ENCODE data around the gene UBE3B. TPM values are rescaled to one million over a fixed set of nuclear protein-coding genes. Genes with fewer than 3 reads are reported as not detected.
A peak's percentile ranks its signal among the peaks of the same experiment; 100 is the strongest.

The UBE3B gene
- total and polyA plus RNA-seq, 2 donors, result 22.7 to 40.1 TPM

- Histone ChIP-seq H3K4me1 (ENCODE audit: insufficient read depth) (no peaks in the 10 kb centered on the region), H3K4me3 (ENCODE audit: low read depth, low read length) (no peak overlapping the region), H3K27ac (ENCODE audit: low read depth) (no peak overlapping the region), H3K36me3 (ENCODE audit: insufficient read depth) (no peaks in the 10 kb centered on the region)
- DNase-seq (ENCODE audit: extremely low spot score), result no peak
- WGBS, result 89% methylated on average over 10 of the region's 10 CpGs
Observed at GRCh38 chr12:109567296-109567695, 89.9 kb downstream of the UBE3B start.

- no peak for DNase-seq (ENCODE audit: extremely low spot score)
- H3K4me3 ChIP-seq (ENCODE audit: low read depth, low read length), result no peak overlapping the region
- WGBS, result 90% methylated on average over 3 of the region's 3 CpGs
- no peaks in the 10 kb centered on the region for H3K36me3 ChIP-seq (ENCODE audit: insufficient read depth)
- no peaks in the 10 kb centered on the region for H3K4me1 ChIP-seq (ENCODE audit: insufficient read depth)
- no peak overlapping the region for H3K27ac ChIP-seq (ENCODE audit: low read depth)
Observed at GRCh38 chr12:109567967-109568366, 90.5 kb downstream of the UBE3B start.

- 86% methylated on average over 7 of the region's 7 CpGs for WGBS
- Histone ChIP-seq H3K27ac (ENCODE audit: low read depth) (no peak overlapping the region), H3K4me1 (ENCODE audit: insufficient read depth) (no peaks in the 10 kb centered on the region), H3K36me3 (ENCODE audit: insufficient read depth) (no peaks in the 10 kb centered on the region), H3K4me3 (ENCODE audit: low read depth, low read length) (no peak overlapping the region)
- DNase-seq (ENCODE audit: extremely low spot score), result no peak
Observed at GRCh38 chr12:109568486-109568885, 91.1 kb downstream of the UBE3B start.

- H3K27ac ChIP-seq (ENCODE audit: low read depth), result no peak overlapping the region
- no peaks in the 10 kb centered on the region for H3K36me3 ChIP-seq (ENCODE audit: insufficient read depth)
- no peak for DNase-seq (ENCODE audit: extremely low spot score)
- 89% methylated on average over 5 of the region's 5 CpGs for WGBS
- no peaks in the 10 kb centered on the region for H3K4me1 ChIP-seq (ENCODE audit: insufficient read depth)
- no peak overlapping the region for H3K4me3 ChIP-seq (ENCODE audit: low read depth, low read length)
Observed at GRCh38 chr12:109571773-109572505, 94.5 kb downstream of the UBE3B start.

GRCh38 chr12:109572506-109572845 lies 95.0 kb downstream of the UBE3B start:
- Histone ChIP-seq H3K27ac (ENCODE audit: low read depth) (no peak overlapping the region), H3K36me3 (ENCODE audit: insufficient read depth) (no peaks in the 10 kb centered on the region), H3K4me3 (ENCODE audit: low read depth, low read length) (no peak overlapping the region), H3K4me1 (ENCODE audit: insufficient read depth) (no peaks in the 10 kb centered on the region)
- DNase-seq (ENCODE audit: extremely low spot score), result no peak
- WGBS, result 60% methylated on average over 3 of the region's 3 CpGs

- WGBS, result under 1% methylated on average over 74 of the region's 74 CpGs
- H3K4me3 ChIP-seq (ENCODE audit: low read depth, low read length), result peak within 1 kb of the TSS; percentile 69
- peak within 1 kb of the TSS; percentile 58 for H3K27ac ChIP-seq (ENCODE audit: low read depth)
- H3K36me3 ChIP-seq (ENCODE audit: insufficient read depth), result peaks cover under 1% of the 10 kb centered on the region
- H3K4me1 ChIP-seq (ENCODE audit: insufficient read depth), result no peaks in the 10 kb centered on the region
- peak; percentile 98 for DNase-seq (ENCODE audit: extremely low spot score)
Observed at GRCh38 chr12:109573029-109573913, 95.8 kb downstream of the UBE3B start, which contains the start of the genes MMAB and MVK. TSS of gene MMAB (minus strand) at chr12:109573504. CDS start at chr12:109573480, 24 bp downstream. TSS of gene MVK (plus strand) at chr12:109573794. CDS start at chr12:109574823, 1,029 bp downstream.

GRCh38 chr12:109573914-109574244 lies 96.4 kb downstream of the UBE3B start:
- H3K4me3 ChIP-seq (ENCODE audit: low read depth, low read length), result peak overlapping the region; percentile 69
- H3K4me1 ChIP-seq (ENCODE audit: insufficient read depth), result no peaks in the 10 kb centered on the region
- under 1% methylated on average over 13 of the region's 13 CpGs for WGBS
- H3K27ac ChIP-seq (ENCODE audit: low read depth), result no peak overlapping the region
- peaks cover 2% of the 10 kb centered on the region for H3K36me3 ChIP-seq (ENCODE audit: insufficient read depth)
- no peak for DNase-seq (ENCODE audit: extremely low spot score)

- Histone ChIP-seq H3K36me3 (ENCODE audit: insufficient read depth) (peaks cover 6% of the 10 kb centered on the region), H3K4me3 (ENCODE audit: low read depth, low read length) (no peak overlapping the region), H3K27ac (ENCODE audit: low read depth) (no peak overlapping the region), H3K4me1 (ENCODE audit: insufficient read depth) (no peaks in the 10 kb centered on the region)
- WGBS, result 92% methylated on average over 3 of the region's 3 CpGs
- DNase-seq (ENCODE audit: extremely low spot score), result no peak
Observed at GRCh38 chr12:109575683-109576082, 98.2 kb downstream of the UBE3B start.

- DNase-seq (ENCODE audit: extremely low spot score), result no peak
- WGBS, result 86% methylated on average over 1 of the region's 1 CpG
- Histone ChIP-seq H3K4me3 (ENCODE audit: low read depth, low read length) (no peak overlapping the region), H3K36me3 (ENCODE audit: insufficient read depth) (peaks cover 6% of the 10 kb centered on the region), H3K4me1 (ENCODE audit: insufficient read depth) (no peaks in the 10 kb centered on the region), H3K27ac (ENCODE audit: low read depth) (no peak overlapping the region)
Observed at GRCh38 chr12:109577311-109577710, 99.9 kb downstream of the UBE3B start.

- DNase-seq (ENCODE audit: extremely low spot score), result no peak
- Histone ChIP-seq H3K4me1 (ENCODE audit: insufficient read depth) (no peaks in the 10 kb centered on the region), H3K27ac (ENCODE audit: low read depth) (no peak overlapping the region), H3K36me3 (ENCODE audit: insufficient read depth) (peaks cover 6% of the 10 kb centered on the region), H3K4me3 (ENCODE audit: low read depth, low read length) (no peak overlapping the region)
- WGBS, result 81% methylated on average over 8 of the region's 8 CpGs
Observed at GRCh38 chr12:109578330-109578927, 101.0 kb downstream of the UBE3B start.

- H3K36me3 ChIP-seq (ENCODE audit: insufficient read depth), result peaks cover 6% of the 10 kb centered on the region
- no peak for DNase-seq (ENCODE audit: extremely low spot score)
- WGBS, result 88% methylated on average over 7 of the region's 7 CpGs
- no peak overlapping the region for H3K27ac ChIP-seq (ENCODE audit: low read depth)
- H3K4me3 ChIP-seq (ENCODE audit: low read depth, low read length), result no peak overlapping the region
- H3K4me1 ChIP-seq (ENCODE audit: insufficient read depth), result no peaks in the 10 kb centered on the region
Observed at GRCh38 chr12:109579639-109580038, 102.2 kb downstream of the UBE3B start.

- no peaks in the 10 kb centered on the region for H3K4me1 ChIP-seq (ENCODE audit: insufficient read depth)
- H3K36me3 ChIP-seq (ENCODE audit: insufficient read depth), result peaks cover 6% of the 10 kb centered on the region
- no peak overlapping the region for H3K4me3 ChIP-seq (ENCODE audit: low read depth, low read length)
- 83% methylated on average over 8 of the region's 8 CpGs for WGBS
- no peak overlapping the region for H3K27ac ChIP-seq (ENCODE audit: low read depth)
- no peak for DNase-seq (ENCODE audit: extremely low spot score)
Observed at GRCh38 chr12:109580272-109580671, 102.8 kb downstream of the UBE3B start.

GRCh38 chr12:109580684-109581333 lies 103.4 kb downstream of the UBE3B start:
- no peak for DNase-seq (ENCODE audit: extremely low spot score)
- Histone ChIP-seq H3K4me1 (ENCODE audit: insufficient read depth) (no peaks in the 10 kb centered on the region), H3K4me3 (ENCODE audit: low read depth, low read length) (no peak overlapping the region), H3K36me3 (ENCODE audit: insufficient read depth) (peaks cover 6% of the 10 kb centered on the region), H3K27ac (ENCODE audit: low read depth) (no peak overlapping the region)
- 88% methylated on average over 13 of the region's 13 CpGs for WGBS
